ENCODE measurements around the gene GPR173. TPM values are rescaled to one million over a fixed set of nuclear protein-coding genes. Genes with fewer than 3 reads are reported as not detected.

GPR173 gene
- total RNA-seq, 1 experiment from 2014 or later: 7.3 TPM

DNA sequence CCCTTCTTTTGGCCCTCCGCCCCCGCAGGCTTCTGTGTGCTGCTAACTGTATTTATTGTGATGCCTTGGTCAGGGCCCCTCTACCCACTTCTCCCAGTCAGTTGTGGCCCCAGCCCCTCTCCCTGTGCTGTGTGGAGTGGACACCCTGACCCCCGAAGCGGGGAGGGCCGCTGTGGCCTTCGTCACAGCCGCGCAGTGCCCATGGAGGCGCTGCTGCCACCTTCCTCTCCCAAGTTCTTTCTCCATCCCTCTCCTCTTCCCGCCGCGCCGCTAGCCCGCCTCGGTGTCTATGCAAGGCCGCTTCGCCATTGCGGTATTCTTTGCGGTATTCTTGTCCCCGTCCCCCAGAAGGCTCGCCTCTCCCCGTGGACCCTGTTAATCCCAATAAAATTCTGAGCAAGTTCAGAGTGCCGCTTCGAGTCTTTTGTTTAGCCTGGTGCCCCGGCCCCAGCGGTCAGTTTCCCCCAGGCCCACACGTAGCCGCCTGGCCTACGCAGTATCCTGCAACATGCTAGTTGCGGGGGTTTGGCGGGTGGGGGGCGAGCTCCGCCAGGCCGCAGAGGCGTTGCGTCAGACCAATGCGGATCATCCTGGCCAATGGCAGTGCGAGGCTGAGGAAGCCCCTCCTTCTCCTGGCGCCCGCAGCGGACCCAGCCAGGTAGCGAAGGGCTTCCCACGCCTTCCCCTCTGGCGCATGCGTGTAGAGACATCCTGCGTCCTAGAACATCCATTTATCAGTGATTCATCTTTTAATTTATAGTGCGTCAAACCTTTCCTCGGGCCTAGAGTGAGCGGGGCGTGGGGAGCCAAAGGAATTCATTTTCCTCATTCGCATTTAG is 39.8 kb downstream of the GPR173 start:
- ATAC-seq (peak; percentile 90), DNase-seq (ENCODE audit: low spot score) (peak; percentile 84)
- Mint-ChIP-seq H3K27me3 (ENCODE audit: low read depth) (no peaks in the 10 kb centered on the region; the same call in 1 of the 2 replicates), H3K27ac (peak overlapping the region; percentile 97), H3K4me3 (peak overlapping the region; percentile 93), H3K36me3 (peaks cover 21% of the 10 kb centered on the region), H3K4me1 (peaks cover 8% of the 10 kb centered on the region), H3K9me3 (no peaks in the 10 kb centered on the region)
- ChIA-PET POLR2A (interaction anchor here (0.7 to 1.0 kb wide), 2 partner anchors 93 to 153 kb away, joined by 3 read pairs; no protein-coding TSS in a partner anchor), CTCF (interaction anchor here (1.0 to 1.7 kb wide), 5 partner anchors 16 to 93 kb away, joined by 3 to 9 read pairs (median 3); no protein-coding TSS in a partner anchor)
- TF ChIP-seq, protein P1, sequence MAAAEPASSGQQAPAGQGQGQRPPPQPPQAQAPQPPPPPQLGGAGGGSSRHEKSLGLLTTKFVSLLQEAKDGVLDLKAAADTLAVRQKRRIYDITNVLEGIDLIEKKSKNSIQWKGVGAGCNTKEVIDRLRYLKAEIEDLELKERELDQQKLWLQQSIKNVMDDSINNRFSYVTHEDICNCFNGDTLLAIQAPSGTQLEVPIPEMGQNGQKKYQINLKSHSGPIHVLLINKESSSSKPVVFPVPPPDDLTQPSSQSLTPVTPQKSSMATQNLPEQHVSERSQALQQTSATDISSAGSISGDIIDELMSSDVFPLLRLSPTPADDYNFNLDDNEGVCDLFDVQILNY (CRISPR knock-in tag; IDR thresholded peaks at IDR 0.05): 0 out of 2 replicates have a peak, but pooled peaks have one; percentile 40
- TF ChIP-seq, protein P2, sequence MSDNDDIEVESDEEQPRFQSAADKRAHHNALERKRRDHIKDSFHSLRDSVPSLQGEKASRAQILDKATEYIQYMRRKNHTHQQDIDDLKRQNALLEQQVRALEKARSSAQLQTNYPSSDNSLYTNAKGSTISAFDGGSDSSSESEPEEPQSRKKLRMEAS (CRISPR knock-in tag; IDR thresholded peaks at IDR 0.05): peak; percentile 51; the same call in 1 of the 2 replicates
- TF ChIP-seq FOXK1 (CRISPR knock-in tag; IDR thresholded peaks at IDR 0.05) (peak; percentile 58; the same call in 1 of the 2 replicates), NFE2L1 (CRISPR knock-in tag; IDR thresholded peaks at IDR 0.05) (peak; percentile 27; the same call in 1 of the 2 replicates), SP1 (CRISPR knock-in tag; conservative IDR thresholded peaks at IDR 0.05) (peak; percentile 31; the same call in 1 of the 2 replicates), NFYB (CRISPR knock-in tag; conservative IDR thresholded peaks at IDR 0.05; ENCODE audit: low read depth) (peak; percentile 42; the same call in 1 of the 2 replicates)
- TF ChIP-seq, protein P3, sequence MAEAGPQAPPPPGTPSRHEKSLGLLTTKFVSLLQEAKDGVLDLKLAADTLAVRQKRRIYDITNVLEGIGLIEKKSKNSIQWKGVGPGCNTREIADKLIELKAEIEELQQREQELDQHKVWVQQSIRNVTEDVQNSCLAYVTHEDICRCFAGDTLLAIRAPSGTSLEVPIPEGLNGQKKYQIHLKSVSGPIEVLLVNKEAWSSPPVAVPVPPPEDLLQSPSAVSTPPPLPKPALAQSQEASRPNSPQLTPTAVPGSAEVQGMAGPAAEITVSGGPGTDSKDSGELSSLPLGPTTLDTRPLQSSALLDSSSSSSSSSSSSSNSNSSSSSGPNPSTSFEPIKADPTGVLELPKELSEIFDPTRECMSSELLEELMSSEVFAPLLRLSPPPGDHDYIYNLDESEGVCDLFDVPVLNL (CRISPR knock-in tag; IDR thresholded peaks at IDR 0.05; ENCODE audit: borderline replicate concordance, low read depth): no peak
- TF ChIP-seq, protein P4, sequence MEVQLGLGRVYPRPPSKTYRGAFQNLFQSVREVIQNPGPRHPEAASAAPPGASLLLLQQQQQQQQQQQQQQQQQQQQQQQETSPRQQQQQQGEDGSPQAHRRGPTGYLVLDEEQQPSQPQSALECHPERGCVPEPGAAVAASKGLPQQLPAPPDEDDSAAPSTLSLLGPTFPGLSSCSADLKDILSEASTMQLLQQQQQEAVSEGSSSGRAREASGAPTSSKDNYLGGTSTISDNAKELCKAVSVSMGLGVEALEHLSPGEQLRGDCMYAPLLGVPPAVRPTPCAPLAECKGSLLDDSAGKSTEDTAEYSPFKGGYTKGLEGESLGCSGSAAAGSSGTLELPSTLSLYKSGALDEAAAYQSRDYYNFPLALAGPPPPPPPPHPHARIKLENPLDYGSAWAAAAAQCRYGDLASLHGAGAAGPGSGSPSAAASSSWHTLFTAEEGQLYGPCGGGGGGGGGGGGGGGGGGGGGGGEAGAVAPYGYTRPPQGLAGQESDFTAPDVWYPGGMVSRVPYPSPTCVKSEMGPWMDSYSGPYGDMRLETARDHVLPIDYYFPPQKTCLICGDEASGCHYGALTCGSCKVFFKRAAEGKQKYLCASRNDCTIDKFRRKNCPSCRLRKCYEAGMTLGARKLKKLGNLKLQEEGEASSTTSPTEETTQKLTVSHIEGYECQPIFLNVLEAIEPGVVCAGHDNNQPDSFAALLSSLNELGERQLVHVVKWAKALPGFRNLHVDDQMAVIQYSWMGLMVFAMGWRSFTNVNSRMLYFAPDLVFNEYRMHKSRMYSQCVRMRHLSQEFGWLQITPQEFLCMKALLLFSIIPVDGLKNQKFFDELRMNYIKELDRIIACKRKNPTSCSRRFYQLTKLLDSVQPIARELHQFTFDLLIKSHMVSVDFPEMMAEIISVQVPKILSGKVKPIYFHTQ (CRISPR knock-in tag; IDR thresholded peaks at IDR 0.05): no peak

DNA sequence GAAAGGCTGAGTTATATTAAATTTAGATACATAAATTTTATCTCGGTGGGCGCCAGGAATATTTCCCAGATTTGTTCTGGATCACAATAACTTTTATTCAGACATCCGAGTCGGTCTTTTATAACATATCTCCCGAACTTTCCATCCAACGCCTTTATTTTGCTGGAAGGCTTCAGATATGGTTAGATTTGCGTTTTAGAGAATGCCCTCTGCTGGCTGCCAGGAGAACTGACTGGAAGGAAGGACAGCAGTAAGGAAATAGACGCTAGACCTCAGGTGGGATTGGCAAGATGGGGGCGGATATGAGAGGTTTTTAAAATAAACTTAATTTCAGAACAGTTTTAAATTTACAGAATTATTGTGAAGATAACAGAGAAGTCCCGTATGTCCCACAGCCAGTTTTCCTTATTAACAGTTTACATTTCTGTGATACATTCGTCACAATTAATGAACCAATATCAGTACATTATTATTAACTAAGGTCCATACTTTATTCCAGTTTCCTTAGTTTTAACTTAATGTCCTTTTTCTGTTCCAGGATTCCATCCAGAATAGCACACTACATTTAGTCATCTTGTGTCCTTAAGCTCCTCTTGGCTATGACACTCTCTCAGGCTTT is 40.7 kb downstream of the GPR173 start:
- no peak overlapping the region for H3K27ac Mint-ChIP-seq
- no peaks in the 10 kb centered on the region for H3K9me3 Mint-ChIP-seq
- POLR2A ChIA-PET: no interaction called here
- DNase-seq (ENCODE audit: low spot score) (peak; percentile 30), ATAC-seq (no peak)
- H3K36me3 Mint-ChIP-seq: peaks cover 20% of the 10 kb centered on the region
- TF ChIP-seq, protein P5, sequence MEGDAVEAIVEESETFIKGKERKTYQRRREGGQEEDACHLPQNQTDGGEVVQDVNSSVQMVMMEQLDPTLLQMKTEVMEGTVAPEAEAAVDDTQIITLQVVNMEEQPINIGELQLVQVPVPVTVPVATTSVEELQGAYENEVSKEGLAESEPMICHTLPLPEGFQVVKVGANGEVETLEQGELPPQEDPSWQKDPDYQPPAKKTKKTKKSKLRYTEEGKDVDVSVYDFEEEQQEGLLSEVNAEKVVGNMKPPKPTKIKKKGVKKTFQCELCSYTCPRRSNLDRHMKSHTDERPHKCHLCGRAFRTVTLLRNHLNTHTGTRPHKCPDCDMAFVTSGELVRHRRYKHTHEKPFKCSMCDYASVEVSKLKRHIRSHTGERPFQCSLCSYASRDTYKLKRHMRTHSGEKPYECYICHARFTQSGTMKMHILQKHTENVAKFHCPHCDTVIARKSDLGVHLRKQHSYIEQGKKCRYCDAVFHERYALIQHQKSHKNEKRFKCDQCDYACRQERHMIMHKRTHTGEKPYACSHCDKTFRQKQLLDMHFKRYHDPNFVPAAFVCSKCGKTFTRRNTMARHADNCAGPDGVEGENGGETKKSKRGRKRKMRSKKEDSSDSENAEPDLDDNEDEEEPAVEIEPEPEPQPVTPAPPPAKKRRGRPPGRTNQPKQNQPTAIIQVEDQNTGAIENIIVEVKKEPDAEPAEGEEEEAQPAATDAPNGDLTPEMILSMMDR (IDR thresholded peaks at IDR 0.05): peak; percentile 27; the same call in 1 of the 2 replicates
- TF ChIP-seq, protein P1 (CRISPR knock-in tag; IDR thresholded peaks at IDR 0.05): no peak
- TF ChIP-seq, protein P3 (CRISPR knock-in tag; IDR thresholded peaks at IDR 0.05; ENCODE audit: borderline replicate concordance, low read depth): no peak
- no peak for TF ChIP-seq FOXK1 (CRISPR knock-in tag; IDR thresholded peaks at IDR 0.05)
- no peaks in the 10 kb centered on the region; the same call in 1 of the 2 replicates for H3K27me3 Mint-ChIP-seq (ENCODE audit: low read depth)
- peak overlapping the region; percentile 93 for H3K4me3 Mint-ChIP-seq
- CTCF ChIA-PET: interaction anchor here (1.1 to 1.7 kb wide), 3 partner anchors 17 to 94 kb away, joined by 3 to 9 read pairs (median 5); no protein-coding TSS in a partner anchor
- peaks cover 5% of the 10 kb centered on the region for H3K4me1 Mint-ChIP-seq

Data from WTC11 (cell line).